DMS79 treated with DMSO at 0.1 percent for 48 hours (cell line): ENCODE results near the gene METTL22.

Source experiments
- DNase-seq: peaks from one replicate; lab custom pipeline; 2025; lab: John Stamatoyannopoulos, UW

The METTL22 gene, protein sequence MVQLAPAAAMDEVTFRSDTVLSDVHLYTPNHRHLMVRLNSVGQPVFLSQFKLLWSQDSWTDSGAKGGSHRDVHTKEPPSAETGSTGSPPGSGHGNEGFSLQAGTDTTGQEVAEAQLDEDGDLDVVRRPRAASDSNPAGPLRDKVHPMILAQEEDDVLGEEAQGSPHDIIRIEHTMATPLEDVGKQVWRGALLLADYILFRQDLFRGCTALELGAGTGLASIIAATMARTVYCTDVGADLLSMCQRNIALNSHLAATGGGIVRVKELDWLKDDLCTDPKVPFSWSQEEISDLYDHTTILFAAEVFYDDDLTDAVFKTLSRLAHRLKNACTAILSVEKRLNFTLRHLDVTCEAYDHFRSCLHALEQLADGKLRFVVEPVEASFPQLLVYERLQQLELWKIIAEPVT

GRCh38 chr16:8621572-8622314 is at the start of gene METTL22:
TSS of gene METTL22 (plus strand) at chr16:8621698. CDS start at chr16:8625666, 3,968 bp downstream.
- DNase-seq: peak; percentile 73

GRCh38 chr16:8572063-8572918 is 49.2 kb upstream of the METTL22 start:
- DNase-seq: no peak

GRCh38 chr16:8572919-8573724 is 48.4 kb upstream of the METTL22 start:
- DNase-seq: no peak

GRCh38 chr16:8575399-8575798 is 46.1 kb upstream of the METTL22 start:
- no peak for DNase-seq

DNA sequence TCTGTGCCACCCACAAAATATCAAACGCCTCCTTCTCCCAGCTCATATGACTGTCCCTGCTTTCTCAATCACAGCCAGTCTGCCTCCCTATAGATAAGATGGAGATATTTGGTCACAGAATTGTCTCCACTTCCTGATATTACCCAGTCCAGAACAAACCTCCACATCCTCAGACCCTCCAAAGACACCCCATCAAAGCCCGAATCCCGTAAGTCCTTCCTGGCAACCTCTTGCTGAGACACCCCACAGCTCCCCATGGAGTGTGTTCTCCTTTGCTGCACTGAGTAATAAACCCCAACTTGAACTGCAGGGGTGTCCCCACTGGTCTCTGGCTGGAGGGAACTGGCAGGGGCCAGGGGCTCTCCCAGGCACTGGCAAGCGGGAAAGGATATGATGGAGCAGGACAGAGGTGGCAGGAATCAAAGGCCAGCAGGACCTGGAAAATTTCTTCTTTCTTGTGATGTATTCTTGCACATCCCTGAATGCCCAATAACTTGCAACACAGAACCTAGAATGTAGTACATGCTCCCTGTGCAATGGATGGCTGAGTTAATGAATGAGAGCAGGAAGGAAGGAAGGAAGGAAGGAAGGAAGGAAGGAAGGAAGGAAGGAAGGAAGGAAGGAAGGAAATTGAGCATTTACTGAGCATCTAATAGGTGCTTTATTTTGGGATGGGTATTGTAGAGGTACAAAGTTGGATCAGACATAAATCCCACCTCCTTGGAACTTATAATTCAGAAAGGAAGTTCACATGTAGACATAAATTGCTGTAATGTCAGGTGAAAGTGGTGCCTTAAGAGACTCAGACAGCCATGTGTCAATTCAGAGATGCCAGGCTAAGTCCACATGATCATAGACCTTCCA is 45.1 kb upstream of the METTL22 start:
- no peak for DNase-seq

DNA sequence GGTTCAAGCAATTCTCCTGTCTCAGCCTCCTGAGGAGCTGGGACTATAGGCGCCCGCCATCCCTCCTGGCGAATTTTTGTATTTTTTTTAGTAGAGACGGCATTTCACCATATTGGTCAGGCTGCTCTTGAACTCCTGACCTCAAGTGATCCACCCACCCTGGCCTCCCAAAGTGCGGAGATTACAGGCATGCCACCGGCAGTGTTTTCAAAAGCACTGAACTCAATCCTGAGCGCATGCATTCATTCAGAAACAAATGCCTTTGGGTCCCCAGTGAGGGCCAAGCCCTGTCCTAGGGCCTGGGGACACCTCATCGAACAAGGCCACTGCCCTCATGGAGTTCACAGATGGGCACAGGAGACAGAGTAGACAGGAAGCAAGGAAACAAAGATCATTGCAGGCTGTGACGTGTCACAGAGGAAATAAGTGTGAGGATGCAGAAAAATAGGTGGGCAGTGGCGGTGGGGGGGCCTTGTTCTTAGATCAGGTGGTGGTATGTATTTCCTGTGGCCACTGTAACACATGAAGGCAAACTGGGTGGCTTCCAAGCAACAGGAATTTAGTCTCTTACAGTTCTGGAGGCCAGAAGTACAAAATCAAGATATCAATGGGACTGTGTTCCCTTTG is 43.7 kb upstream of the METTL22 start:
- DNase-seq: no peak

DNA sequence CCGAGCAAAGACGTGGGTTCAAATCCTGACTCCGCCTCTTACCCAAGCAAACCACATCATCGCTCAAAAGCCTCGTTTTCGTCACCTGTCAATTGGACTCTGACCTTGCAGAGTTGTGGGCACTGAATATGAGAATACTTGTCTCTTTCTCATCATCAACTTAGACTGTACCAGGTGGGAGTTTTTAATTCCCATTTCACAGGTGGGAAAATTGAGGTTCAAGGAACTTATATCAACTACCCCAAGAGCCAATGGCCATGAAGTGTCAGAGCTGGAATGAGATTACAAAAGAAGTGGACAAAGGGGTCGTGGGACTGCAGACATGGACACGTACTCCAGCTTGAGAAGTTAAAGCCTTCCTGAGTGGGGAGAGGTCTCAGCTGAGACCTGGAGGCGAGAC is 41.9 kb upstream of the METTL22 start:
- DNase-seq: no peak

DNA sequence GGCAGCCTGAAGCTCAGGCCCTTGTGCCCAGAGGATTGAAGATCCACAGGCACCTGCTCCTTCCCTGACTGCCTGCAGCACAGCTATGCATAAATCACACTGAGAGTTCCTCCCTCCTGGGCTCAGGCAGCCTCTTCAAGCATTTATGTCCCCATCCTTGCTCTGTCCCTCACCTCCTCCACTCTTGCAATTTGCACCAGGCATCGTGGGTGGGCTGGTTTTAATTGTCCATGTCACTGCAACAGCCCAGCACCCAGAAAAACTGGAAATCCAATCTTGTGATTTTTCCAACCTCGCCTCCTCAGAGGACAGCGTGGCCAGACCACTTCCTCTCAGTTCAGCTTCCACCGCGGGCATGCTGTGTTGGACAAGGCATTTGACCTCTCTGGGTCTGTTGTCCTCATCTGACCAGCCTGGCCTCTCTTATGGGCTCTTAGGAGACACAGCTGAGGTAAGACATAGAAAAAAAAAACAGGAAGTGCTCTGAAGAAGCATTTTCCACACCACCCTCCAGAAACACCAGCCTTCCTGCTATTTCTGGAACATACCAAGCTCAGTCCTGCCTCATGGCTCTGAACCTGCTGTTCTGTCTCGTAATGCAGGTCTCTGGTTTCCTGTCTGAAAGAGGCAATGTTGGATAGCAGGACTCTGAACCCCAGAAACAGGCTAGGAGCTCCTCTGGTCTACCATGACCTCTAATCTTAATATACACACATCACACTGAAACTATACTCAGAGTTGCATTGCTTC is 39.5 kb upstream of the METTL22 start:
- DNase-seq: no peak

DNA sequence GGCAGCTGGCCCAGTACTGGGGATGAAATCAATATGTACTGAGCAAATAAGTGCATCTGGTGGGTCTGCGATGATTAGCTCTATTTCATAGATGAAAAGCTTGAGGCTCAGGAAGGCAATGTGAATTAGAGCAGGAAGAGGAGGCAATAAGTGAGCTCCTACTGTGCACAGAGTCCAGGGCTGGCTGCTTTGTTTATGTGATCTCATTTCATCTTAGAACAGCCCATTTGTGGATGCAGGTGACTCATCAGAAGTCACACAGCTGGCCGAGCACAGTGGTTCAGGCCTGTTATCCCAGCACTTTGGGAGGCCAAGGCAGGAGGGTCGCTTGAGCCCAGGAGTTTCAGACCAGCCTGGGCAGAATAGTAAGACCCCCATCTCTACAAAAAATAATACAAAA is 38.3 kb upstream of the METTL22 start:
- DNase-seq: no peak

DNA sequence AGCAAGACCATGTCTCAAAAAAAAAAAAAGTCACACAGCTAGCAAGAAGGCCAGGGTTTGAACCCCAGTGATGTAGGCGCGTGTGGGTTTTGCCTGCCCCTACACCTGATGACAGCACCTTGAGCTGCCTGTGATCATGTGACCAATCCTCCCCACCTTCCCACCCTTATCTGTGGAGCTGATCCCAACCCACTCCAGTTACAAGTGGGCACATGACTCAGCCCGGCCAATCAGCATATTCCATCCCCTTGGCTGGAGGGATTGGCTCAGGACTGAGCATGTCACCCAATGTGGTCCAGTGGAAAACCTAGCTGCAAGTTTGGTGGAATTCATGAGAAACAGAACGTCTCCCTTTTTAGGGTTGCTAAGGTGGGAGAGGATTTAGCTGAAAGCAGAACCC is 37.8 kb upstream of the METTL22 start:
- no peak for DNase-seq

DNA sequence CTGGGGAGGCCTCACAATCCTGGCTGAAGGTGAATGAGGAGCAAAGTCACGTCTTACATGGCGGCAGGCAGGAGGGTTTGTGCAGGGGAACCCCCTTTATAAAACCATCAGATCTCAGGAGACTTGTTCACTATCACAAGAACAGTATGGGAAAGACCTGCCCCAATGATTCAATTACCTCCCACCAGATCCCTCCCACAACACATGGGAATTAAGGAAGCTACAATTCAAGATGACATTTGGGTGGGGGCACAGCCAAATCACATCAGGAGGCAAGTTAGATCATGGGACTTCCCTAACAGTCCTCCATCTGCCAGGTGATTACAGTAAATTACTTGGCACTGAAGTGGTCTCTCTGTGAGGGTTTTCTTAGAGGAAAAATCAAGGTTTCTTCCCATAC is 36.5 kb upstream of the METTL22 start:
- no peak for DNase-seq

DNA sequence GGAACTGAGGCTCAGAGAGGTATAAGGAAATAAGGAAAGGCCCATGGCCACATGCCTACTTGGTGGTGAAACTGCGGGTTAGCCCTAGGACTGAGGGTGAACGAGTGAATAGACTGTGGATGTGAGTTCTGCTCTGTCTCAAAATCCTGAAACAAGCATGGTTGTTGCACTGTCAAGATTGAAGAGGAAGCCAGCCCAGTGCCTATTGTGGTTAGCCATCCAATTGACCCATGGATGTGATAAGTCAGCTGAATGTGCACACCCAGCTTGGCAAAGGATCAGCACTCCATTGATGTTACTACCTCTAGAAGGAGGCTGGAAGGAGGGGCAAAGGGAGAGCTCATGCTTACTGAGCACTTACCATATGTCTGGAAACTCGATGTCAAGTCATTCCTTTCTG is 35.6 kb upstream of the METTL22 start:
- DNase-seq: no peak

DNA sequence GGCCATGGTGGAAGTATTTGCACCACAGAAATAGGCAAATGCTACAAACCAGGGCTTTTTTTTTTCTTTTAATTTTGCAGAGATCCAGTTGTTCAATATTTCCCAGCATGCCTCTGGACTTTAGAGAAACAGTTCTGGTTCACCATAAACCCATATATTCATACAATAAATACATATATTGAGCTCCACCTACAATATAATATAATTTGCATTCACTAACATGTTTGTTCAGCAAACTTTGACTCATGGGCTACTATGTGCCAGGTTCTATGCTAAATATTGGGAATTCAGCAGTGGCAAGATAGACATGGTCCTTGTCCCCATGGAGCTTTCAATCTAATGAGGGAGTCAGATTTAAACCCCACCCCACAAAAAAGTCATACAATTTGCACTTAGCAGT is 34.4 kb upstream of the METTL22 start:
- DNase-seq: no peak

DNA sequence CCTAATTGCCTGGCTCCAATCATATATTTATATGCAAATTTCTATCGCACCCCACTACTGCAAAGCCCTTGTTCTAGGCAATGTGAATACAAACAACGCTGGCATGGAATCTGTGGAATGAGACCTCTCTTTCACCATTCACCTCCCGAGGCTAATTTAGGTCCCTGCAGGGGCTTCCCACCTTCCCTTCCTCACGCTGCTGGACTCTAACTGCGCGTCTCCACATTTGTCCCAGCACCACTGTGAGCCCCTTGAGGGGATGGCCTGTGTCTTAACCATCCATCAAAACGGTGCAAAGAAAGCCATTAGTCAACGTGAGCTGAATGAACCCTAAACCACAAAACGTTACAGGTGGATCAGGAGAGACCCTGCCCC is 32.8 kb upstream of the METTL22 start:
- no peak for DNase-seq

DNA sequence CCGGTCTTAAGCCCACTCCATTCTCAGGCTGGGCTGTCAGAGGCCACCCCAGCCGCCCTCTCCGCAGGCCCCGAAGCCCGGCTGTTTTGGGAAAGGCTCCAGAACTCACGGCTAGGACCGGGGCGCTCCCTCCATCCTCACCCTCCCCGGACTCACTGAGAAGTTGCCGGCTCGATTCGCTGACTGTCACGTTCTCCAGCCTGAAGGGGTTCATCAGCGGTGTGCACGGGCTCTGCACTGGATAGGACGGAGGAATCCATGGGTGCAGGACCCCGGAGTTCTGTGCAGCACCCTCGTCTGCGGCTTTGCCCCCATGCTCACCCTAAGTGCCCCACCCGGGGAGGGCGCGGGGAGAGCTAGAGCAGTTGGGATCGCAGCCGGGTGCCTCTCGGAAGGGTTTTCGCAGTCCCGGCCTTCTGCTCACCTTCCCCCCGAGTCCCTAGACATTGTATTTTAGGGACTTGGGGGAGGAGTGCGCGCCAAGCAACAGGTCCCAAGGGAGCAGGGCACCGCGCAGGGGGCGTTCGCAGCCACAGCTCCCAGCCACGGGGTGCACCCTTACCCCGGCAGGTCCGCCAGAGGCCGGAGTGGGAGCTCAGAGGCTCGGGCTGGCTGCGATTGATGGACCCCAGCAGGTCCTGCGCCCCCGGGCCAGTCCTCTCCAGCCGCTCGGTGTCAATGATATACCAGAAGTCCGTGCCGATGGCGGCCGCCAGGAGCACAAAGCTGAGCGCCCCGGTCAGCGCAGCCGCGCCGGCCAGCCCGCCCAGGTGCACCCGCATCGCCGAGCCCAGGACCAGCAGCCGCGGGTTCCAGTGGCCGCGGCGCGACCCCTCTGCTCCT is 32.2 kb upstream of the METTL22 start:
- DNase-seq: no peak

GRCh38 chr16:8589900-8590688 is 31.4 kb upstream of the METTL22 start, which contains the start of gene TMEM114:
TSS of gene TMEM114 (minus strand) at chr16:8590511. CDS start at chr16:8589838, 673 bp downstream.
- no peak for DNase-seq

DNA sequence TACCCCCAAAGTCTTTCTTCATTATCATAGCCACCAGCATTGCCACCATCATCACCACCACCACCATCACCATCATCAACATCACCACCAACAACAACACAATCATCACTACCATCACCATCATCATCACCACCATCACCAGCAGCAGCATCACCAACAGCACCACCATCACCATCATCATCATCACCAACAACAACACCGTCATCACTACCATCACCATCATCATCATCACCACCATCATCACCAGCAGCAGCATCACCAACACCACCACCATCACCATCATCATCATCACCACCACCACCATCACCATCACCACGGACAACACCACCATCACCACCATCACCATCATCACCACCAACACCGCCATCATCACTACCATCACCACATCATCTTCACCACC is 30.7 kb upstream of the METTL22 start:
- DNase-seq: no peak

DNA sequence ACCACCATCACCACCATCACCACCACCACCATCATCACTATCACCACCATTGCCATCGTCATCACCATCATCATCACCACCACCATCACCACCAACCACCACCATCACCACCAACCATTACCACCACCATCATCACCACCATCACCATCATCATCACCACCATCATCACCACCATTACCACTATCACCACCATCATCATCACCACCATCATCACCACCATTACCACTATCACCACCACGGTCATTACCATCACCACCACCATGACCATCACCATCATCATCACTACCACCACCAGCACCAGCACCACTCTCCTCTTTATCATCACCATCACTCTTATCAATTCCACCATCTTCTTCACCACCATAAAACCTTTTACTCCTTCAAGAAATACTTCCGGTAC is 30.0 kb upstream of the METTL22 start:
- no peak for DNase-seq
